GM12878 (cell line): ENCODE data around the gene SMARCC1. TPM values are rescaled to one million over a fixed set of nuclear protein-coding genes. Genes with fewer than 3 reads are reported as not detected.

Experiments
- ATAC-seq: fragments of 200-7000 bp; cut with Tn5 transposase; 3 replicates; pipeline ENCODE4 v1.9.1; 2020; ENCODE audit warnings: mild to moderate bottlenecking, moderate library complexity
- BruUV-seq: library from RNA; stranded (reverse); fragments of 400-500 nt; replicated peaks from 2 replicates; lab custom pipeline; 2021; lab: Mats Ljungman, UMichigan
- CTCF ChIA-PET: fragments of 300-600 bp; sonication (Branson Sonifier 250); formaldehyde crosslinking; extraction: SDS; loops from one replicate; lab custom pipeline; 2021; ENCODE audit warnings: inconsistent platforms; lab: Yijun Ruan, JAX
- POLR2A ChIA-PET: fragments of 350-600 bp; formaldehyde crosslinking; extraction: SDS; loops from one replicate; lab custom pipeline; 2021; ENCODE audit warnings: inconsistent platforms; lab: Charles Lee
- RAD21 ChIA-PET: fragments of 300-600 bp; sonication (Branson Sonifier 250); formaldehyde crosslinking; loops from one replicate; lab custom pipeline; 2023; ENCODE audit warnings: antibody characterized with exemption; ENCODE audit not compliant: unreplicated experiment; lab: Charles Lee
- SMC1A ChIA-PET: fragments of 300-600 bp; sonication (Branson Sonifier 250); formaldehyde crosslinking; loops from one replicate; lab custom pipeline; 2023; ENCODE audit not compliant: unreplicated experiment, uncharacterized antibody; lab: Charles Lee
- DNase-seq: peaks from one replicate; pipeline ENCODE4 v3.0.0-alpha.2; 2011; ENCODE audit warnings: low read depth, low spot score
- FAIRE-seq: peaks from 3 replicates; lab custom pipeline; 2011; peaks lifted over from hg19 to GRCh38; lab: Jason Lieb, UNC
- H2AFZ ChIP-seq: 2 replicates; pipeline ENCODE4 v1.6.0; 2011; ENCODE audit warnings: low read depth, low read length, control low read depth; ENCODE audit not compliant: control insufficient read depth
- H3K27ac ChIP-seq: 2 replicates; pipeline ENCODE4 v1.5.1; 2011; ENCODE audit warnings: control low read depth; ENCODE audit not compliant: control insufficient read depth, insufficient read depth
- H3K27me3 ChIP-seq, 2 experiments: replicated peaks in 1 of 2; 2 replicates each; pipeline versions ENCODE4 v1.6.0 to v1.6.1; 2011; ENCODE audit warnings: low read length in 1 of 2; ENCODE audit not compliant: control insufficient read depth in 2 of 2, insufficient read depth in 2 of 2
- H3K36me3 ChIP-seq, 2 experiments: 2 replicates each; pipeline ENCODE4 v1.5.1; 2011; ENCODE audit warnings: low read length in 1 of 2; ENCODE audit not compliant: control insufficient read depth in 2 of 2, insufficient read depth in 2 of 2
- H3K4me1 ChIP-seq: 2 replicates; pipeline ENCODE4 v1.6.1; 2011; ENCODE audit warnings: mild to moderate bottlenecking, low read length, moderate library complexity, mixed read lengths; ENCODE audit not compliant: control insufficient read depth, insufficient read depth
- H3K4me2 ChIP-seq: 2 replicates; pipeline ENCODE4 v1.6.0; 2011; ENCODE audit warnings: control low read depth; ENCODE audit not compliant: control insufficient read depth, insufficient read depth
- H3K4me3 ChIP-seq: fragments of 200-600 bp; sonication (generic); 2 replicates; pipeline ENCODE4 v1.5.1; 2016
- H3K79me2 ChIP-seq: 2 replicates; pipeline ENCODE4 v1.6.0; 2011; ENCODE audit warnings: low read length; ENCODE audit not compliant: control insufficient read depth, insufficient read depth
- H3K9ac ChIP-seq: 2 replicates; pipeline ENCODE4 v1.8.0; 2011; ENCODE audit warnings: low read length, control low read depth, mixed read lengths; ENCODE audit not compliant: control insufficient read depth, insufficient read depth
- H3K9me3 ChIP-seq: replicated peaks from 3 replicates; pipeline ENCODE4 v1.5.1; 2011; ENCODE audit warnings: mild to moderate bottlenecking, low read length; ENCODE audit not compliant: control insufficient read depth, insufficient read depth
- H4K20me1 ChIP-seq: 2 replicates; pipeline ENCODE4 v1.6.0; 2011; ENCODE audit not compliant: control insufficient read depth, insufficient read depth
- EP300 ChIP-seq, 2 experiments: fragments of 150-350 bp in 1 of 2; IDR thresholded peaks; 2 replicates each; pipeline ENCODE4 v1.6.1; 2011 to 2012; ENCODE audit warnings: low read depth in 2 of 2, low read length in 2 of 2, borderline replicate concordance in 1 of 2, improper control_type of control experiment in 1 of 2, inconsistent platforms in 1 of 2; ENCODE audit not compliant: control insufficient read depth in 1 of 2
- HCFC1 ChIP-seq: fragments of 150-350 bp; IDR thresholded peaks from 2 replicates; pipeline ENCODE4 v1.6.1; 2014; ENCODE audit warnings: low read length
- MTA2 ChIP-seq: fragments of 450-650 bp; IDR thresholded peaks from 2 replicates; pipeline ENCODE4 v1.6.1; 2016; ENCODE audit warnings: low read depth, mild to moderate bottlenecking, moderate library complexity
- POLR2AphosphoS5 ChIP-seq: IDR thresholded peaks from 2 replicates; pipeline ENCODE4 v1.6.1; 2011; ENCODE audit warnings: mild to moderate bottlenecking, low read length, inconsistent platforms
- RCOR1 ChIP-seq: conservative IDR thresholded peaks from 2 replicates; pipeline ENCODE4 v1.6.1; 2012; ENCODE audit warnings: low read depth, low read length, improper control_type of control experiment
- REST ChIP-seq: IDR thresholded peaks from 2 replicates; pipeline ENCODE4 v1.6.1; 2012; ENCODE audit warnings: mild to moderate bottlenecking, low read depth, low read length
- SMC3 ChIP-seq: IDR thresholded peaks from 2 replicates; pipeline ENCODE4 v1.6.1; 2011; ENCODE audit warnings: low read length, improper control_type of control experiment, borderline replicate concordance
- SPI1 ChIP-seq: IDR thresholded peaks from 2 replicates; pipeline ENCODE4 v1.6.1; 2011; ENCODE audit warnings: low read depth, mild to moderate bottlenecking, low read length, moderate library complexity, borderline replicate concordance; ENCODE audit not compliant: insufficient read depth
- USF1 ChIP-seq: IDR thresholded peaks from 2 replicates; pipeline ENCODE4 v1.6.1; 2011; ENCODE audit warnings: borderline replicate concordance, low read depth, mild to moderate bottlenecking, moderate library complexity, mixed read lengths, low read length; ENCODE audit not compliant: insufficient read depth; ENCODE audit errors: extremely low read length
- WGBS: methylation state at CpG from one replicate; pipeline ENCODE4 v1.1.6; 2016; ENCODE audit warnings: low lambda C conversion rate; ENCODE audit not compliant: insufficient replicate concordance, insufficient coverage; ENCODE audit errors: missing lambda C conversion rate; 5-methylcytosine and 5-hydroxymethylcytosine counted together
- in situ Hi-C: fragments of 300-500 bp; cut with MboI; formaldehyde crosslinking; loops from 9 replicates; pipeline ENCODE4 v1.14.3; 2018; ENCODE audit warnings: mixed read lengths
- intact Hi-C: fragments of 100-400 bp; cut with micrococcal nuclease; formaldehyde crosslinking; loops from one replicate; pipeline ENCODE4 v1.14.2; 2022; ENCODE audit not compliant: unreplicated experiment
- polyA plus RNA-seq, 11 experiments: library from polyadenylated mRNA; depleted of rRNA in 4 of 11; unstranded in 6 of 11; stranded (reverse) in 5 of 11; fragments of >200 nt; fragmentation: Nextera tagmentation in 4 of 11; fragmentation: Illumina TruSeq in 1 of 11; extraction: Ambion mirVana in 4 of 11; extraction: Trizol in 1 of 11; gene quantifications; 1 replicate in 1 of 11; 2 replicates in 10 of 11; pipeline versions ENCODE4 v1.2.1 to v1.2.3, GENCODE V29; 2011 to 2016; ENCODE audit warnings: inconsistent platforms in 2 of 11, missing spikeins in 2 of 11, low read depth in 1 of 11
- total RNA-seq, 4 experiments: library from RNA; depleted of rRNA in 3 of 4; stranded (reverse); fragments of >200 nt in 3 of 4; fragmentation: Illumina TruSeq in 1 of 4; extraction: Trizol in 1 of 4; gene quantifications; 2 replicates each; pipeline versions ENCODE4 v1.2.1 to v1.2.3, GENCODE V29; 2013 to 2021
- TF ChIP-seq, protein P1 (sequence below): fragments of 450-650 bp; IDR thresholded peaks from 2 replicates; pipeline ENCODE4 v1.6.1; 2017; ENCODE audit warnings: borderline replicate concordance

The SMARCC1 gene
- total and polyA plus RNA-seq, 10 of the 15 experiments (the other 5 are each of a cell fraction or from before 2014, with no cell fraction given) = 26.6 to 147 (median 57.1) TPM

DNA sequence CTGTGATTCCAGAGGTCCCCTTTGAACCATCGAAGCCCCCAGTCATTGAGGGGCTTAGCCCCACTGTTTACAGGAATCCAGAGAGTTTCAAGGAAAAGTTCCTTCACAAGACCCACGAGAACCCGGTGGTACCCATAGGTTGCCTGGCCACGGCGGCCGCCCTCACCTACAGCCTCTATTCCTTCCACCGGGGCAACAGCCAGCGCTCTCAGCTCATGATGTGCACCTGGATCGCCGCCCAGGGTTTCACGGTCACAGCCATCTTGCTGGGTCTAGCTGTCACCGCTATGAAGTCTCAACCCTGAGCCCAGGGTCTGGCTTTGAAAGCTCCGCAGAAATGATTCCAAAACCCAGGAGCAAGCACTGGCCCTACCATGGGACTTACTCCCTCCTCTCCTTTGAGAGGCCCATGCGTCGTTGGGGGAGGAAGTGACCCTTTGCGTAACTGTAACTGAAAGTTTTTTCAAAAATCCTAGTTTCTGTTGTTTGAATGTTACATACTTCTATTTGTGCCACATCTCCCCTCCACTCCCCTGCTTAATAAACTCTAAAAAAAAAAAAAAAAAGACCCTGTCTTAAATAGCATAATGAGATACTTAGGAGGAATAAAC lies 118.0 kb downstream of the SMARCC1 start:
- no peak for DNase-seq
- TF ChIP-seq, protein P1, sequence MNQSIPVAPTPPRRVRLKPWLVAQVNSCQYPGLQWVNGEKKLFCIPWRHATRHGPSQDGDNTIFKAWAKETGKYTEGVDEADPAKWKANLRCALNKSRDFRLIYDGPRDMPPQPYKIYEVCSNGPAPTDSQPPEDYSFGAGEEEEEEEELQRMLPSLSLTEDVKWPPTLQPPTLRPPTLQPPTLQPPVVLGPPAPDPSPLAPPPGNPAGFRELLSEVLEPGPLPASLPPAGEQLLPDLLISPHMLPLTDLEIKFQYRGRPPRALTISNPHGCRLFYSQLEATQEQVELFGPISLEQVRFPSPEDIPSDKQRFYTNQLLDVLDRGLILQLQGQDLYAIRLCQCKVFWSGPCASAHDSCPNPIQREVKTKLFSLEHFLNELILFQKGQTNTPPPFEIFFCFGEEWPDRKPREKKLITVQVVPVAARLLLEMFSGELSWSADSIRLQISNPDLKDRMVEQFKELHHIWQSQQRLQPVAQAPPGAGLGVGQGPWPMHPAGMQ = no peak
- TF ChIP-seq HCFC1 (no peak), USF1 (no peak), MTA2 (no peak), REST (no peak), RCOR1 (no peak), SPI1 (no peak), EP300 (IDR thresholded peaks at IDR 0.05; ENCODE audit: borderline replicate concordance in 1 of 2, control insufficient read depth in 1 of 2, low read depth in 2 of 2, low read length in 2 of 2) (no peak), SMC3 (no peak), POLR2AphosphoS5 (no peak)
- TF ChIP-seq, all 136 proteins: peak for 0
- H3K79me2 ChIP-seq = no peaks in the 10 kb centered on the region
- H3K36me3 ChIP-seq = peaks cover 2 to 30% of the 10 kb centered on the region in 2 experiments
- FAIRE-seq (no peak), ATAC-seq (no peak)
- in situ Hi-C loops = no loop called here
- H3K27ac ChIP-seq = no peak overlapping the region
- no peaks in the 10 kb centered on the region for H4K20me1 ChIP-seq
- H3K4me3 ChIP-seq = no peak overlapping the region
- BruUV-seq = no TSS peak
- no peak overlapping the region for H2AFZ ChIP-seq
- no peaks in the 10 kb centered on the region; the same call in 2 of the 3 replicates for H3K9me3 ChIP-seq
- intact Hi-C loops = no loop called here
- 100% methylated on average over 16 of the region's 16 CpGs for WGBS
- H3K4me1 ChIP-seq = no peaks in the 10 kb centered on the region
- no peak overlapping the region for H3K9ac ChIP-seq
- ChIA-PET POLR2A (no interaction called here), SMC1A (no interaction called here), CTCF (interaction anchor here (1.2 kb wide), 1 partner anchor 142 kb away, joined by 4 read pairs; no protein-coding TSS in a partner anchor), RAD21 (no interaction called here)
- no peak overlapping the region for H3K4me2 ChIP-seq
- H3K27me3 ChIP-seq = no peaks in the 10 kb centered on the region
